Measurements from ENCODE around the gene SULF2.
"Not testable (repeated sequence)": the region's sequence is repeated elsewhere in the genome, so short reads cannot be mapped to it uniquely, and the experiment has no call there.

The SULF2 gene

DNA sequence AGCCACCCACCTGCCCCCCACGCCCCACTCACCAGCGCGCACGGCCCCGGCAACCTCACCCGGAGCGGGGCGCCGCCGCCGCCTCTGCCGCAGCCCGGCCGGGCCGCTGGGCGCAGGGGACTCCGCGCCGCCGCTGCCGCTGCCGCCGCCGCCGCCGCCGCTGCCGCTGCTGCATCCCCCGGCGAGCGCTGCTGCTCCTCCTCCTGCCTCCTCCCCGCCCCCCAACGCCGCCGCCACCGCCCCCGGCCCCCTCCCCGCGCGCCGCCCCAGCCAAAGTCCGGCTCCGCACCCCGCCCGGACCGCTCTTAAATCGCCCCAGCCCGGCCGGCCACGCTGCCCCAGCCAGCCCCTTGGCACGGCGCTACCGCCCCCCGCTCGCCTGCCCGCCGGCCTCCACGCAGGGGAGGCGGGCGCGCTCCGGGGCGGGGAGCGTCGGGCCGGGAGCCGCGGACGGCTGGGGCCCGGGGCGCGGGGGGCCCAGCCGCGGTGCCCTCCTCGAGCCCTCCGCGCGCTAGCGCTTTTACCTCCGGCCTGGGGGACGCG is at the start of gene SULF2:
Gene SULF2 (minus strand): TSS at position 171 of the 543 bp plus-strand sequence. CDS start 28,118 bp downstream, outside the sequence.
- DNase-seq (ENCODE audit: low read depth) = no peak

DNA sequence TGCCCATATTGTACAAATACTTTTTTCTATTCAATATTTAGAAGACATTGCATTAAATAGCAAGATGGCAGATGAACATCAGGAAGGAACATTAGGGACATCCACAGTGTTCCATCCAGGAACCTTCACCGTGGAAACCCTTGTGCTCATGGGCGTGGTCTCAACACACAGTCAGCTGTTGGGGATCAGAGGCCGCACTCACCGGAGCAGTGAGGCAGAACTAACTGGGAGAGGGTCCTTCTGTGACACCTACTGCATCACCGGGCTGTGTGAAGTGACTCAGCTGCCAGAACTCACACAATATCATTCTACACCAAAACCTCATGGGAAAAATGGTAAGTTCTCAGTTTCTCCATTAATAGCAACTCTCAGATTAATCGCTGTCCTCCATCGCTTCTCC is 46.4 kb upstream of the SULF2 start:
- DNase-seq (ENCODE audit: low read depth) = not testable (repeated sequence)

DNA sequence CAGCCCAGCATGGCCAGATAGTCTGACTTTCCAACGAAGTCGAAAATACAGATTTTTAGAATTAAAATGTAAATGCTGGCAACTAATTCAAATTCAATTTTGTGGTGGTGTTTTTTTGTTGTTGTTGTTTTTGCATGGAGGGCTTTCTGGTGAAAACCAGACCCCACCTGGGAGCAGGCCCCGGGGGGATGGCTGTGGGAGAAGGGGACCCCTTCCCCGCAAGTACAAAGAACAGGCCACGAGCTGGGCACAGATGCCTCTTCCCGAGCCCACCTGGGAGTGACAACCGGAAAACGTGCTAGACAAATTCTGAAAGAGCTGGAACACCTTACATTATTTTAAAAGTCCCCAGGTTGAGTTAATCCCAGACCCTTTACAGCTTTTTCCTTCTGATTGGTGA is 41.4 kb upstream of the SULF2 start:
- DNase-seq (ENCODE audit: low read depth) = not testable (repeated sequence)

DNA sequence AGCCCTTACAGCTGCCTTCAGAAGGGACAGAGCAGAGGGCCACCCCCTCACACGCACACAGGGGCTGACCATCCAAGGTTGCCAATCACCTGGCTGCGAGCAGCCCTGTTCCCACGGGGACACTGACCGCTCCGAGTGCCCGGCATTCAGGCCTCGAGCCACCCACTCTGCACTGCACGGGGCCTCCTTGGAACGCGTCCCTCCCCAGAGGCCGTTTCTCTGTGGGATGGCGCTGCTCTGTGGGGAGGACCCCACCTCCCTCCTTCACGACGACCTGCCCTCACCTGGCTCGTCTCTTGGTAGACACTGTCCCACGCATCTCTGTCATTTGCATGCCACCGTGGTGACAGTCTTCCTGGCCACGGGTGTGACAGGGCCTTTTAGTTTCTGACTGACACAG is 40.7 kb upstream of the SULF2 start:
- DNase-seq (ENCODE audit: low read depth) = not testable (repeated sequence)

DNA sequence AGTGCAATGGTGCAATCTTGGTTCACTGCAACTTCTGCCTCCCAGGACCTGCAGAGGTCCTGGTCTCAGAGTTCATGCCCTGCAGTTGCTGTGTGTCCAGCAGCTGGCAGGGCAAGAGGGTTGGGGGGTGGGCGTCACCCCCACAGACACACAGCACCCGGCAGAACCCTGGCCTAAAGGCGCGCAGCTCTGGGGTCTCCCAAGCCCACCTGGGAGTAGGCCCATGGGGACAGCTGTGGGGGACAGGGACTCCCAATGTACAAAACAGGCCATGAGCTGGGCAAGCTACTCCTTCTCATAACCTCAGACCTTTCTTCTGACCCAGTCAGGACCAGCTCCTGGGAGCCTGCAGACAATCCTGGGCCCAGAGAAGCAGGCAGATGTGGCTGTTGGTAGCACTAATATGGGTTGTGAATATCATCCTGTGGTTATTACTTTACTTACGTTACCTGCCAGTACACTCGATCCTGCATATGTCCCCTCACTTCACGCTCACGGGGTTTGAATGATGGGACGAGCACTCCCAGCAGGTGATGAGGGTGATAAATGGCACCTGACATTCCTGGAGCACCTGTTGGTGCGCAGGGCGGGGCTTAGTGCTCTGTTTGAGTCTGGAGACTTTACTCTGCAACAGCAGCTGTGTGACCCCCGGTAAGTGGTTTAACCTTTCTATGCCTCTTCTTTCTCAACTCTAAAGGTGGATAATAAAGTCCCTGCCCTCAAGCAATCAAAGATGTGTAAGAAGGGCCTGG is 39.9 kb upstream of the SULF2 start:
- no peak for DNase-seq (ENCODE audit: low read depth)

DNA sequence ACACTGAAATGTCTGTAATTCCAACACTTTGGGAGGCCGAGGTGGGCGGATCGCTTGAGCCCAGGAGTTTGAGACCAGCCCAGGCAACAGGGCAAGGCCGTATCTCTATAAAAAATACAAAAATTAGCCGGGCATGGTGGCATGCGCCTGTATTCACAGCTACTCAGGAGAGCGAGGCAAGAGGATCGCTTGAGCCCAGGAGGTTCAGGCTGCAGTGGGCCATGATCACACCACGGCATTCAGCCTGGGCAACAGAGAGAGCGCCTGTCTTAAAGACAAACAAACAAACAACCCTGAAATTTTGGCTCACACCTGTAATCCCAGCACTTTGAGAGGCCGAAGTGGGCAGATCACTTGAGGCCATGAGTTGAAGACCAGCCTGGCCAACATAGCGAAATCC is 38.7 kb upstream of the SULF2 start:
- DNase-seq (ENCODE audit: low read depth) = not testable (repeated sequence)

DNA sequence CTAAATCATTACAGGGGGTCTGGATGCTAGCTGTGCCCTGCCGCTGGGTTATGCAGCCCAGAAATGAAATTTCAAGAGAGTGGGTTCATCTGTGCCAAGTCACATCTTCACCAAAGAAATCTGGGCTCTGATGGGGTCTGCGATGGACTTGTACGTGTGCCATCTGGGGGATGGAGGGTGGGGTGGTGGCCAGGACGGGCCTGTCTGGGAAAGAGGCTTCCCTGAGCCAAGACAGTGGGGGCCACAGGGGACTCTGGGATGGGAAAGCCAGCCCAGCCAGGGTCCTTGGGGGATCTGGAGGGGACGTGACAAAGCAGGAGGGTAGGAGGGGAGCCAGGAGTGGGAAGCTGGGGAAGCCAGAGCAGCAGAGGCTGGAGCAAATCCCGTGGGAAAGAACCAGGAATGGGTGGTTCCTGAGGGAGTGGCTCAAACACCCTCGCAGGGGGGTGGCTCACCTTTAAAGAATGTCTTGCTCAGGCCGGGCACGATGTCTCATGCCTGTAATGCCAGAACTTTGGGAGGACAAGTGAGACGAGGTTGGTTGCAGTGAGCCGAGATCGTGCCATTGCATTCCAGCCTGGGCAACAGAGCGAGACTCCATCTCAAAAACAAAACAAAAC is 36.3 kb upstream of the SULF2 start:
- no peak for DNase-seq (ENCODE audit: low read depth)

DNA sequence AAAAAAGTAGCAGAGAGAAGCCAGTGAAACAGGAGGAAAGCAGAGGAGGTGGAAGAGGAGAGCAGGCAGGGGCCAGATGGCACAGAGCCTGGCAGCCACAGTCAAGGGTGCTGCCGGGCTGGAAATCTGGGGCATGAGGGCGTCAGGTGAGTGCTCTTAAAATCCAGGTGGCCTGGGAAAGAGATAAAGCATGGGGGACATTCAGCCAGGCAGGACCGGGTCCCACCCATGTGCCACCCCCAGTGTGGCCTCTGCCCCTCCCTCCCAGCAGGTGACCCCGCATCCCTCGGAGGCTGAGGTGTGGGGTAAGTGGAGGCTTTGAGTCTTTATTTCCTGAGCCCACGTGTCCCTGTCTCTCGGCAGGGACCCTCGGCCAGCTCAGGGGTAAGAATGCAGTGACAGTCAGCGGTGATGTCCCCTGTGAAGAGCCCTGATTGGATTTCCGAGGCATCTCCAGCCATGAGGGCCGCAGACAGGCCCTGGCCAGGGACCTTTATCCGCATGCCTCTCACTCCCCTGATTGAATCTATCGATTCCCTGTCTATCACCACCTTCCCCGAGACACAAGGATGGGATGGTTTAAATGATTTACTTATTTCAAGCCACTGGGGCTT is 33.8 kb upstream of the SULF2 start:
- DNase-seq (ENCODE audit: low read depth) = no peak

DNA sequence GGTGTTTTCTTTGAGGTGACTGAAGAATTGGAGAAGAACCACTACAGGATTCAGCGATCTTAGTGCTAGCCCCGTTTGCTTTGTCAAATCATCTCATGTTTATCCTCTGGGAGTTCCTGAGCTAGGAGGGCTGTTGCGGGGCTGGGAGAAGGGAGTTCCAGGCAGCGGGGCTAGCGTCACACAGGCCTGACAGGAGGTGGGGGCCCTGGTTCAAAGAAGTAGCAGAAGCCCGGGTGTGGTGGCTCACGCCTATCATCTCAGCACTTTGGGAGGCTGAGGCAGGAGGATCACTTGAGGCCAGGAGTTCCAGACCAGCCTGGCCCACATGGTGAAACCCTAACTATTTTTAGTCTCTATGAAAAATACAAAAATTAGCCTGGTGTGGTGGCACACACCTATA is 33.2 kb upstream of the SULF2 start:
- no peak for DNase-seq (ENCODE audit: low read depth)

DNA sequence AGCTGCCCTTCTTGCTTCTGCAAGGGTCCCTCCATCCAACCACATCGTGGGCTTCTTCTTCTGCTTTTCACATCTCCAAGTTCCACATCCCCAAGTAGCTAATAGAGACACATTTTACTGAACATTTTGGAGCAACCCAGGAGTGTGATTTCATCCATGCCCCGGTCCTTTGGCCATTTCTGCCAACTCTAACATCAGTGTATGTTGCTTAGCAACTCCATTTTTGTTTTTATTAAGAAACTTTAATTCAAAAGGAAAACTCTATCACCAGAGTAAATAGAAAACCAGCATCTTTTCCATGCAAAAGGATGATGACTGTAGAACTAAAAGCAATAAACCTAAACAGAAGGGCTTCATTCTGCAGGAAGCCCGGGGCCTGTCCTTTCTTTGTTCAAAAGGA is 32.7 kb upstream of the SULF2 start:
- DNase-seq (ENCODE audit: low read depth) = no peak

DNA sequence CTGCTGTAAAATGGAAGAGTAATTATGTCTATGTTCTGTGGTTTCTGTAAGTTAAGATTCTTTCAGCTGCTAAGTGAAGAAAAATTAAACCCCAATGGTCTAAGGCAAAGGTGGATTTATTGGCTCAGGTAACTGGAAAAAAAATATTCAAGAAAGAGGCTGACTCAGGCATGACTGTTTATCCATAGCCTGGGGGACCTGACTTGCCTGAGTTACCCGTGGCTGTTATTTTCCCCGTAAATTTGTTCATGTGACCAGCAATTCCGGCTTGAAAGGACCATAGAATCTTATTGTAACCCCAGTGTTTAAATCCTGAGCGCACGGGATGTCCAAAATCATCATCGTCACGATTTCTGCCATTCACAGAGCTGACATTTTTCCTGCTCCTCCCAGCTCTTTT is 32.3 kb upstream of the SULF2 start:
- no peak for DNase-seq (ENCODE audit: low read depth)

DNA sequence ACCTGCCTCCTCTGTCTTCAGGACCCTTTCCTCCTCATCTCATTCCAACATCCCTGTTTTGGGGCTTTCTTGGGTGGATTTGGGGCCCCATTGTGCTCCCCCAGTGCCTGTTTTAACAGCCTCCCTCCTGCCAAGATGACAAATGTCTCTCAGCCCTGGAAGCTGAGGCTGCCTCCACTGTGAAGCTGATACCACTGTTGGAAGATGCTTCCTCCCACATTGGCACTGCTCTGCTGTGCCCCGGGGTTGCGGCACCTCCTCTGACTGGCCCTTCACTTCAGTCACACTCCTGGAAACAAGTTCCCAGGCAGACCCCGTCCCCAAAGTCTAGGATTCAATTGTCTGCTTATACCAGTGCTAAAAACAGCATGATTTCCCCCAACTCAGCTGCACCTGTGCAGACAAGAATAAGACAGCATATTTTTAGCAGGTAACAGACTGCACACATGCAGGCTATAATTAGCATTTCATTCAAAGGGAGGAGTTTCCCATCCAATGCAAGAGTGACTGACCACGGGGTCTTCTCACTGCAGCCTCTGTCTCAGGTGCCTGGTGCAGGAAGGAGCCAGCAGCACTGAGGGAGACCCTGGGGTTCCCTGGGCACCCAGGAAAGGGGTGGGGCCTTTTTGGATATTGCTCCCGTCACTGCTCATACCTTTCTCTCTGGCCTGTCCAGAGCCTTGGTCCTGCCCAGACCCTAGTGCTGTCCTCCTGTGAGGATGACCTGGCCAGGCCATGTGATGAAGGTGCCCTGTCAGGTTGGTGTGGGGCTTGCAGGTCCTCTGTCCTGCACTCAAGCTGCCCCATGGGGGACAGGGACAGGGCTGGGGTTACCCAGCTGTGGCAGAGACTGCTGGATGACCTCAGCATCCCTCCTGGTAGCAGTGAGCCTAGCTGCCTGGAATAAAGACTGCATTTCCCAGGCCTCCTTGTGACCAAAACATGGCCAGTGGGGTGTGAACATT is 31.5 kb upstream of the SULF2 start:
- no peak for DNase-seq (ENCODE audit: low read depth)

DNA sequence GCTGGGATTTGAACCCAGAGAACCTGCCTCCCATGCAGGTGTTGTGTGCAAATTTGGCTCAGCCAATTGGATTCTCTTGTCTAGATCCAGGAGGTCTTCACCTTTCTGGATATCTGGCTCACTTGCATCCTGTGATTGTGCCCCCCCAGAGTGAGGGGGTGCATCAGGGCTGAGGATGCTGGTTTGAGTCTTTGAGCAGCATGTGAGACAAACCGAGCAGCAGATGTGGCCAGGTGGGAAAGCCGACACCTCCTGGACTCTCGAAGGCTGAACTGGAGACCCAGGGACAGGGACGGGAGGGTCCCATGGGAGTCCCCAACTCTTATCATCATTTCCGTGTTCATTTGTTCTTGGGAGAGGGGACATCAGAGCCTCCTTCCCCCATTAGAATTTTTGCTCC is 30.6 kb upstream of the SULF2 start:
- no peak for DNase-seq (ENCODE audit: low read depth)

DNA sequence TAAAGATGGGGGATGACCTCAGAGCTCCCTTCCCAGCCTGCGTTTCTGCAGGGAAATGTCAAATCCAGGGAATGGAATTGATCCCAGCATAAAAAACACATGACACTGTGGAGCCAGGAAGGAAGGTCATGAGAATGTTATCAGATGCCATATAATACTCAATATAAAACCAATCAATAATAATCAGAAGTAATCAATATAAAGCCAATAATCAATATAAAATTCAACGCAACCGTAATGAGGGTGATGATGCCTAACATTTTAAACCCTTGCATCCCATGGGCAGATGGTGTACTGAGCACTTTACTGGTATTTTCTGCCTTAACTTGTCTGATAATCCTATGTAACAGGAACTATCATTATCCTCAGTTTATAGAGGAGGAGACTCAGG is 30.1 kb upstream of the SULF2 start:
- no peak for DNase-seq (ENCODE audit: low read depth)

DNA sequence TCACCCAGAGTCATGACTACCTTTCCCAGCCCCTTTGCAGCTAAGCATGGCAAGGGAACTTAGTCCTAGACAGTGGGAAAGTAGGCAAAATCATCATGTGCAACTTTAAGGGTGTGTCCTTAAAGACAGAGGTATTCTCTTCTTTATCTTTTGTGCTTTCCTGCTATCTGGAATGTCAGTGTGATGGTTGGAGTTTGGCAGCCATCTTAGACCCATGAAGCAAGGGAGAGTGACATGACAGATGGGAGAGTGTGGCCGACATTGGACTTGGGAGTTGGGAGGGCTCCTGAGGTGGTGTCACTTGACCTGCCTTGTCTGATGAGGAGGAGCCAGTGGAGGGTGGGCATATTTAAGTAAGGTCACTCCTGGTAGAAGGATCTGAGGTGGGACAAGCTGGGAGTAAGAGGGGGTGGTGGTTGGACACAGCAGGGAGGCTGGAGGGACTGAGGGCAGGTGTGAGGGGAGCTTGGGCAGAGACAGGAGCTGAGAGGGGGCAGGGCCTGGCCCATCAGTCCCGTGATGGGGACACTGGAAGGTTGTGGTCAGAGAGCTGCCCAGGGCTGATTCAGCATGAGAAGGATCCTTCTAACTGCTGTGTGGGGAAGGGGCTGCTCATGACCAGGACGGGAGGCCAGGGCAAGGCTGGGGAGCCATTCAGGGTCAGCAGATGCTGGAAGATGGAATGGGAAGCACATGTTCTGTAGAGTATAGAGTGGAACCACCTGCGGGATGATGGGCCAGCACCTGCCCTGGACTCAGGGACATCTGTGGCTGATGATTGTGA is 29.5 kb upstream of the SULF2 start:
- no peak for DNase-seq (ENCODE audit: low read depth)

DNA sequence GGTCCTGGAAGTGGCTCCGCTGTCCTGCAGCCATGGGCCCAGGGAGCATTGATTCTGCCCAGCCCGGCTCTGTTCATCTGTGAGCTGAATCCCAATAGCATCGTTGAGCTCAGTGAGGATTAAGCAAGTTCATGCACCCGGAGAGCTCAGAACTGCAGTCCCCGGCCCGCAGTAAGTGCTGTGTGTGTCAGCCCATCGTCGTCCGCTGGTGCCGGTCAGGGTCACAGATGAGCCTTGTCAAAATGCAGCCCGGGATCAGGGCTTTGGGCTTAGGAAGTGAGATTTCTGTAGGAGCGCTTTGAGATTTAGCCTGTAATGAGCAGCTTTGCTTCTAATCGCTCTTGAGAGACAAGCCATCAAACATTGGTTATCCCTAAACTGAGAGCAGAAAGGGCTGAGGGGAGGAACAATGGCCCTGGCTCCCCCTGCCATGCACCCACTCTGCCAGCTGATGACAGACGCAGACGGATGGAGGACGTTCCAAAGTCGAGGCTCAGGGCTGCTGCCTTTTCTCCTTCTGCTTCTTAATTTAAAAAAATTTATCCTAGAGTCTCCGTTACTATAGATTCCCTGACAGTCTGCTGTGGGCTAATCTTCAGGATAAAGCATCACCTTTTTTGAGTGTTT is 25.6 kb upstream of the SULF2 start:
- DNase-seq (ENCODE audit: low read depth) = no peak

DNA sequence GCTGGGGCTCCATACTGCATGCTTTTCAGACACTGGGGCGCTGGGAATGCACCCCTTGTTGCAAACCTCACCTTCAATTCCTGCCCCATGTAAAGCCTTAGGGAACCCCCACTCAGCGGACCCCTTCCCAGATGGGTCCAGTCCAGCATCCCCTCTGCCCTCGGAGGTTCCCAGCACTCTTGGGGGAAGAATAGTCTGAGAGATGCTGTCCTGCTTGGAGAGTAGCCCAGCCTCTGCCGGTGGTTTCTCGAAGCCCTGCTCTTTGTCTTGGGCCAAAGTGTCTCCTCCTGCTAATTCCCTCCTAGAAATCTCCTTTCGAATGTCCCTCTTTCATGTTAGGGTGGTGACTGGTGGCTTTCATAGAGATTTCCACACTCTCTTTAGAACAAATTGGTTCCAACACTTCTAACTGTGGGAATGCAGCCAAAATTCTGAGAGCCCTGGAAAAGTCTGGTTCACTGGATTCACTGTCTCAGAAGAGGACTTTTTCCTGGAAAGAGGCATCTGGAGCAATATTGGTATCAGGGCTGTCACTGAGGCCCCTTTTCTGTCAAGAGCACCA is 24.9 kb upstream of the SULF2 start:
- DNase-seq (ENCODE audit: low read depth) = no peak

DNA sequence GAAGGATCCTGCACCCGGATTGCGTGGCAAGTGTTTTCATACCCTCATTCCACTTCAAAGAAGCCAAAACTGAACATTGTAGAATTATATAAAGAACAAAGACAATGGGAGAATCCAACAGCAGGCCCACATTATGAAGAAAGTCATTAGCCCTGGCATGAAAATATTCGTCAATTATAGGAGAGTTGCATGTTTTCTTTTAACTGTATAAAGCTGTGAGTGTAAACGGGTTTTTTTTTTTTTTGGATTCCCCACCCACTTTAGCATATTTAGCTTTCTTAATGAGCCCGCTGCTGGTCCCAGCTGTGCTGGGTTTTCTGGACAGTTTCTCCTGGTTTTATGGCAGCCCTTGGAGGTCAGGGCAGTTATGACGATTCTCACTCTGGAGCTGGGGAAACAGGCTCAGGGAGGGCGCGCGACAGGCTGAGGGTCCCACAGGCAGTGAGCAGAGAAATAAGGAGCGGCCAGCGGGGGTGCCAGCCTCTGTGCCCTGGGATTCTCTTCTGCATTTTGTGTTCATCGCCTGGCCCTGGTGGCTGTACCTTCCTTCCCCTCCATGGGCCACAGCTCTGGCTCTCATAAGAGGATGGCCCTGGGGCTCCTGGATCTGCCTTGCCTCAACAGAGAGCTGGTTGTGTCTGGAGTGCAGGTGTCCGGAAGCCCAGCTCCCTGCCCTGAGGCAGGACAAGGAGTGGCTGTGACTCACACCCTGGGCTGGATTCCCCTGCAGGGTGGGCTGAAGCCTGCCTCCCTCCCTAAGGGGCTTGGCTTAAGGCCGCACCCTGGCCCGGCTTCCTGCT is 24.1 kb upstream of the SULF2 start:
- DNase-seq (ENCODE audit: low read depth) = no peak

DNA sequence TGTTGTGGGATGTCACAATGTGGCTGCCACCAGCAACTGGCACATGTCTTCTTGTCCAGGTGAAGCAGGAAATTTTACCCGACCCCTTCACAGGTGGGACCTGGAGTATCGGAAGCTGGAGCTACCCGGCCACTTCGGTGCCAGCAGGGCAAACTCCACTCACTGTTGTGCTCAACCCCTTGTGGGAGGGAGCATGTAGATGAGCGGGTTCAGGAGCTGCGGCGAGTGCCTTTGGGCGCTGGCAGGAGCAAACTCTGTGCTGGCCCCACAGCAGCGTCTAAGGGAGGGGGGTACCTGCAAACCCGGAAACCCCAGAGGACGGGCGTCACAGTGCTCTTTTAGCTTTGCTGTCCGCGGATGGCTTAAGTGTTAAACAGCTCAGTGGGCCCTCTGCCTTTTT is 20.7 kb upstream of the SULF2 start:
- DNase-seq (ENCODE audit: low read depth) = no peak

DNA sequence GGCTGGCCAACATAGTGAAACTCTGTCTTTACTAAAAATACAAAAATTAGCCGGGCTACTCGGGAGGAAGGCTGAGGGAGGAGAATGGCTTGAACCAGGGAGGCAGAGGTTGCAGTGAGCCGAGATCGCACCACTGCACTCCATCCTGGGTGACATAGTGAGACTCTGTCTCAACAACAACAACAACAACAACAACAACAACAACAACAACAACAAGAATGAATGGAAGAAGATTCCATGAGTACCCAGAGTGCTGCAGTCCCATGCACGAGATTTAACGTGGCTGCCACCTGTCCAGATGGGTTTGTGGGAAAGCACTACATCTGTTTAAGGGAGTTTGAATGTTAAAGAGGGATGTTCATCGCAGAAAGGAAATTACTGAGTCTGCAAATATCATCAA is 19.7 kb upstream of the SULF2 start:
- not testable (repeated sequence) for DNase-seq (ENCODE audit: low read depth)
